ENCODE data around the gene GOLGA6D.
"Not testable (repeated sequence)": the region's sequence is repeated elsewhere in the genome, so short reads cannot be mapped to it uniquely, and the experiment has no call there.

Gene GOLGA6D

GRCh38 chr15:75284152-75284551, 1.5 kb downstream of the GOLGA6D start:
- not testable (repeated sequence) for DNase-seq

- DNase-seq: not testable (repeated sequence)
Measured at GRCh38 chr15:75293660-75294059, 11.0 kb downstream of the GOLGA6D start.

- DNase-seq: not testable (repeated sequence)
Measured at GRCh38 chr15:75298541-75299310, 16.1 kb downstream of the GOLGA6D start.

GRCh38 chr15:75299311-75299688, 16.7 kb downstream of the GOLGA6D start:
- not testable (repeated sequence) for DNase-seq

- DNase-seq: not testable (repeated sequence)
Measured at GRCh38 chr15:75300026-75300425, 17.4 kb downstream of the GOLGA6D start.

GRCh38 chr15:75302318-75302717, 19.7 kb downstream of the GOLGA6D start:
- no peak for DNase-seq

GRCh38 chr15:75302753-75303152, 20.1 kb downstream of the GOLGA6D start:
- DNase-seq: not testable (repeated sequence)

- no peak for DNase-seq
Measured at GRCh38 chr15:75306188-75306587, 23.6 kb downstream of the GOLGA6D start.

- no peak for DNase-seq
Measured at GRCh38 chr15:75307778-75308390, 25.2 kb downstream of the GOLGA6D start.

- DNase-seq: no peak
Measured at GRCh38 chr15:75309711-75310110, 27.1 kb downstream of the GOLGA6D start.

GRCh38 chr15:75312548-75312947, 29.9 kb downstream of the GOLGA6D start:
- DNase-seq: not testable (repeated sequence)

GRCh38 chr15:75313116-75313845, 30.6 kb downstream of the GOLGA6D start:
- no peak for DNase-seq

- no peak for DNase-seq
Measured at GRCh38 chr15:75314552-75315290, 32.1 kb downstream of the GOLGA6D start.

- DNase-seq: not testable (repeated sequence)
Measured at GRCh38 chr15:75319231-75319897, 36.7 kb downstream of the GOLGA6D start.

GRCh38 chr15:75321711-75322110, 39.1 kb downstream of the GOLGA6D start:
- no peak for DNase-seq

- DNase-seq: no peak
Measured at GRCh38 chr15:75325922-75326321, 43.3 kb downstream of the GOLGA6D start.

GRCh38 chr15:75327005-75327404, 44.4 kb downstream of the GOLGA6D start:
- no peak for DNase-seq

- no peak for DNase-seq
Measured at GRCh38 chr15:75327491-75327890, 44.9 kb downstream of the GOLGA6D start.

GRCh38 chr15:75328493-75329314, 46.1 kb downstream of the GOLGA6D start:
- no peak for DNase-seq

GRCh38 chr15:75329571-75329970, 46.9 kb downstream of the GOLGA6D start:
- DNase-seq: no peak

- DNase-seq: not testable (repeated sequence)
Measured at GRCh38 chr15:75332093-75332492, 49.5 kb downstream of the GOLGA6D start.
